Measurements from ENCODE around the gene RABGAP1.

- TF ChIP-seq EZH2 (IDR thresholded peaks at IDR 0.05; ENCODE audit: low read depth) (no peak), CTCF (conservative IDR thresholded peaks at IDR 0.05) (no peak)
Measured at GRCh38 chr9:123020796-123021195, 80.0 kb downstream of the RABGAP1 start.
